Sigmoid colon (tissue), 4 donors: Measurements from ENCODE around the gene ACTN2.

ENCODE experiments used
- EP300 ChIP-seq, 4 donors: sonication (generic); formaldehyde crosslinking; IDR thresholded peaks; one replicate each; pipeline ENCODE4 v1.6.1; 2017; ENCODE audit warnings: antibody characterized with exemption in 4 of 4
- POLR2AphosphoS5 ChIP-seq, 4 donors: sonication (generic); formaldehyde crosslinking; IDR thresholded peaks; one replicate each; pipeline ENCODE4 v1.6.1; 2017; ENCODE audit warnings: antibody characterized with exemption in 4 of 4
- TF ChIP-seq, protein P1 (sequence below), 4 experiments: fragments of 450-650 bp in 3 of 4; fragments of 200-600 bp in 1 of 4; IDR thresholded peaks; one replicate each; pipeline ENCODE4 v1.5.1; 2016 to 2019; ENCODE audit warnings: antibody characterized with exemption in 4 of 4, mild to moderate bottlenecking in 3 of 4, moderate library complexity in 2 of 4

DNA sequence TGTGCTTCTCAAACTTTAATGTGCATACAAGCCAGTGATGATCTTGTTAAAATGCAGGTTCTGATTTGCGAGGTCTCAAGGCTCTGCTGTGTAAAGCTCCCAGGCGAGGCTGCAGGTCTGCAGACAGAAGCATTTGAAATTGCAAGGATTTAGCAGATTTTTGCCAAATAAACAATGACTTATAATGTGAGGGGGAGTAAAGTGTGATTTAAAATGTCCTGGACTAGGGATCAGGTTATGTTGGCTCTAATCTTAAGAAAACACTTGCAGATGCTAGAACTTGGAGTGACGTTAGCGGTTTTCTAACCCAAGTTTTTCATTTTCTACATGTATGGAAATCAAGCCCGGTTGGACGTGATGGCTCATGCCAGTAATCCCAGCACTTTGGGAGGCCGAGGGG is 16.2 kb upstream of the ACTN2 start:
- no peak for TF ChIP-seq EP300 (IDR thresholded peaks at IDR 0.05)
- no peak for TF ChIP-seq POLR2AphosphoS5 (IDR thresholded peaks at IDR 0.05)
- TF ChIP-seq, protein P1, sequence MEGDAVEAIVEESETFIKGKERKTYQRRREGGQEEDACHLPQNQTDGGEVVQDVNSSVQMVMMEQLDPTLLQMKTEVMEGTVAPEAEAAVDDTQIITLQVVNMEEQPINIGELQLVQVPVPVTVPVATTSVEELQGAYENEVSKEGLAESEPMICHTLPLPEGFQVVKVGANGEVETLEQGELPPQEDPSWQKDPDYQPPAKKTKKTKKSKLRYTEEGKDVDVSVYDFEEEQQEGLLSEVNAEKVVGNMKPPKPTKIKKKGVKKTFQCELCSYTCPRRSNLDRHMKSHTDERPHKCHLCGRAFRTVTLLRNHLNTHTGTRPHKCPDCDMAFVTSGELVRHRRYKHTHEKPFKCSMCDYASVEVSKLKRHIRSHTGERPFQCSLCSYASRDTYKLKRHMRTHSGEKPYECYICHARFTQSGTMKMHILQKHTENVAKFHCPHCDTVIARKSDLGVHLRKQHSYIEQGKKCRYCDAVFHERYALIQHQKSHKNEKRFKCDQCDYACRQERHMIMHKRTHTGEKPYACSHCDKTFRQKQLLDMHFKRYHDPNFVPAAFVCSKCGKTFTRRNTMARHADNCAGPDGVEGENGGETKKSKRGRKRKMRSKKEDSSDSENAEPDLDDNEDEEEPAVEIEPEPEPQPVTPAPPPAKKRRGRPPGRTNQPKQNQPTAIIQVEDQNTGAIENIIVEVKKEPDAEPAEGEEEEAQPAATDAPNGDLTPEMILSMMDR (IDR thresholded peaks at IDR 0.05) = no peak
